ENCODE data around the gene MCM9.

Gene MCM9

DNA sequence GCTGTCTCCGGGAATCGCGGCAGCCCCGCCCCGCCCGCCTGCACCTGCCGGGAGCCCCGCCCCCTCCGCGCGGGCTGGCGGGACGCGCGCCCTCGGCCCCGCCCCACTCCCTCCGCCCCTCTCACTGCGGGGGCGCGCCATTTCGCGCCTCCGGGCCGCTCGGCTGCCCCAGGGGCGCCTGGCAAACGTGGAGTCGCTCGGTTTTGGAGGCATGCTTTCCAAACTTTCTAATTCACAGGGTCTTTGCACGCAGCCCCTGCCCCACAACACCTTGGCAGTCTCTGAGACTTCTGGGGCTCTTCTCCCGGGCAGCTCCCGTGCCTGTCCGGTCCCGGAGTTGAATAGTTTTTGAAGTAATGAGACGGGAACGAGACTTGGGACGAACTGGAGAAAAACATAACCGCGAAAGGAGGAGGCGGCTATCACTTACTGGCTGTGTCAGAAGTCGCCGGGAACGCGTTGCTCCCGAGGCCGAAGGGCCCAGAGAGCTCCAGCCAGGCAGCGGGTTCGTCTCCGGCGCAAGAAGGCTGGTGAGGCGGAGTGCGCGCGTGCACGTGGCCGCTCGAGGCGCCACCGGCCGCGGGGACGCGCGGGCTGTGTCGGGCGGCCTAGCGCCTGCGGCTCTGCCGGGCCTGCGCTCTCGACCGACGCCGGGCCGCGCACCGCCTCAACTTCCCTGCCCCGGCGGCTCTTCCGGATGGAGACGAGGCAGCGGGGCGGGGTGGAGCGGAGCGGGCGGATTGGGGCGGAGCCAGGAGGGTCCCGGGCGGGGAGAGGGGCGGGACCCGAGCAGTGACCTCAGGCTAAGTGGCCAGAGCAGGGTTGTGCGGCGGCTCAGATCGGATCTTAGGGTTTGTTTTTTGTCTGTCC, at the start of gene MCM9:
Gene MCM9, minus strand, starts transcription at position 699 of the 870 bp plus-strand sequence. CDS start 3,436 bp downstream, outside the sequence.
- peak; percentile 77 to 80 for DNase-seq

DNA sequence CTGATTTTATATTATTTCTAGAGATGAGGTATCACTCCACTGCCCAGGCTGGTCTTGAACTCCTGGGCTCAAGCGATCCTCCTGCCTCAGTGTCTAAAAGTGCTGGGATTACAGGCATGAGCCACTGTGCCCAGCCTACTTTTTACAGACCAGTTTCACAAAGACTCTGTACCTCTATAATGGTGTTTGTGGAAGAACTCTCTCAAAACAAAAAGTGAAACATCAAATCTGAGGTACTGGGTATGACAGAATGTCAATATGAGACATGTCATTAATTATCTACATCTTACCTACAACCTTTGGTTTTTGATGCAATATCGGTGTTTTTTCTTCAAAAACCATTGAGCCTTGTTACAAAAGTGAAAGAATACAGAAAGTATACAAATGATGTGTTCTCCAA, 49.4 kb upstream of the MCM9 start:
- no peak for DNase-seq

DNA sequence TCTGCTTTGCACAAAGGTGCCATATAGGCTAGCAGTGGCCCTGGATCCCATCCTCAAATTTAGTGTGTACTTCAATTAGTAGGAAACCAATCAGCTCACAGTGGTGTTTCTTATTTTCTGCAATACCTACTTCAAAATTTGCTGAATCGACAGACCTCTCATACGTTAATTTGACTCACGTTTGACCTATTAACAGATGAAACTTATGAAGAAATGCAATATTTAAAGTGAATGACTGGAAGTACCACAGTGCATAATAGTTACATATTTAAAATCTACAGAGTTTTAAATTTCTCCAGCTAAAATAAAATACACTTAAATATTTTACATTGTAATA, 47.6 kb upstream of the MCM9 start:
- DNase-seq = no peak

DNA sequence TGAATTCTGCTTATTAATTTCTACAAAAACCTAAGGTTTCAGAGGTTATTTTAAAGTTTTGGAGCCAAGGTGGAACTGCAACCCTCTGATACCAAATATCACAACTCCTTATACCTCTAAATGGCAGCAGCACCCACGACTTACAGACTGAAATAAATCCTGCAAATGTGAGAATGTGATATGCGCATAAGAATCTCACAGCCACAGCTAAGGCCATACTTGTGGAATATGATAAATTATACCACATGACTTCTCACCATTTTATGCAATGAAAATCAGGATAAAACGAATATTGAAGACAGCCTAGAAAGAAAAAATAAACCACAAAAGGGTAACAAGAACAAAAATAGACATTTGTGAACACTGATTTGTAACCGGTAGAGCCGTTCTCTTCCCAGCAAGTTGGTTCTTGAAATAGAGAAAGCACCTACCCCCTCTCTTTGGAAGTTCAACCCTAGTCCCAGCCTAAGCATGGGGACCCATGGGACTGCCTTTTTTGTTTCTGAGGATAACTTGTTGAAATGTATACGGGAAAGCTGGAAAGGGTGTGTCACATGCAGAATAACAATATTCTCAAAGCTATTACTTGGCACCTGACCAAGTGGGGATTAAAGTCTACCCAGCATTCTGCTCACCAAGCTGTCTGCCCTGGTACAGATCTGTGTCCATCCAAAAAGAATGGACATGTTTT, 47.1 kb upstream of the MCM9 start:
- no peak for DNase-seq

DNA sequence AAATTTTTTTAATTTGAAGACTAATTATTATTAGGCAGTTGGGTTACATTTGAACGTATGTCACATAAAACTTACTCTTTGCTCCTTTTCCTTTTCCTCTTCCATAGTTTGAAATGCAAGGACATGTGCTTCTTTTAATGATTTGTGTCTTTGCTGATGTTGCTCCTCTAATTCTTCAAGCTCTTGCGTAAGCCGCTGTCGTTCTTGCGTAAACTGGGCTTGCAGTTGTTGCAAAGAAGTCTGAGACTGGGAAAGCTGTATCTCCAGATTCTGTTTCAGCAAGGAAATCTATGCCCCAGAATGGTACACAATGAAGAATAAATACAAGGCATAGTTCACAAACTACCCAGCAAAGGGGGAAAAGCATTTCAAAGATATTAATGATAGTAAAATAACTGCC, 45.1 kb upstream of the MCM9 start:
- DNase-seq = no peak

DNA sequence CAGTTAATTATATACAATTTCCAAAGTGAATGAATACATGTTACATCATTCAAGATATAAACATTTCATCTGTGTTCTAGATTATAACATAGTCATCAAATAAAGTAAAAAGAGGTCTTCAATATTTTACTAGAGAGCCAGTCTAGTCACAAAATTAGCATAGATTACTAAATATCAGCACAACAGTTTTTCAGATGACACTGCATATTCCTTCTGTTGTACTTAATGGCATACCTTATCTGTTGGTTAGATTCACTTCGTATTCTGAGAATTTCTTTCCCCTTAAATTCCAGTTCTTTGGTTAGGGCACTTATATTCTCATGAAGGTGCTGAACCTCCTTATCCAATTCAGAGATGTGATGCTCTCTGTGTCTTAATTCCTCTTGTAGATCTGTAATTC, 39.8 kb upstream of the MCM9 start:
- DNase-seq = no peak

DNA sequence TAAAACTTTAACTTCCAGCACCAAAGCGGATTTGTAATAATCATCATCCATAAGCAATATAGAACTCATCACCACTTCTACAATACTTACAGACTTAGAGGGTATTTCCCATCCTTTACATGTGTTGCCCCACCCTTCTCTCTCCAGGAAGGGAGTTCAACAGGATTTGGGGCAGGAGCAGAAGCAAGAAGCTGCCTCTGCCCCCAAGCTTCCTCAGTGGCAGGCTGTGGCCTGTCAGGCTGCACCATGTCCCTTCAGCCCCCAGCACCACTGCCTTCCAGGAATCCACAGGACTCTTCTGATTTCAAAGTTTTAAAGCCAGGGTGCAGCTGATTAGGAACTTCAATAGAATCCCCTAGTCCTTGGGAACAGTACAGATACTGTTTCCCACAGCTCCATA, 36.7 kb upstream of the MCM9 start:
- no peak for DNase-seq

DNA sequence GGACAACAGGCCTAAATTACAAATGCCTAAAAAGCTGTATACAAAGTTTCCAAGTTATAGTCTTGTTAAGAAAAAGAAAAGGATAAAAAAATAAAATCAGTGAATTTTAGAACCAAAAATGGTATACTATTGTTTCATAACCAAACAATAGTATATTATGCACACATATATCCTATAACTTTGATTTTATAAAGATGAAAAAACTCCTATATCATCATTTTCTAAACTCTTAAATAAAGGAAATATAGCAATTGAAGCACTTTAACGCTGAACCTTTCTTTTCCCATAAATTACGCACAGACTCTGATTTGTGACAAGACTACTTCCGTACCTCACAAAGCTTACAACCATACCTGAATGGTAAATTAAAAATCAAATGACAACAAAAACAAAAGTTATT, 35.9 kb upstream of the MCM9 start:
- no peak for DNase-seq

DNA sequence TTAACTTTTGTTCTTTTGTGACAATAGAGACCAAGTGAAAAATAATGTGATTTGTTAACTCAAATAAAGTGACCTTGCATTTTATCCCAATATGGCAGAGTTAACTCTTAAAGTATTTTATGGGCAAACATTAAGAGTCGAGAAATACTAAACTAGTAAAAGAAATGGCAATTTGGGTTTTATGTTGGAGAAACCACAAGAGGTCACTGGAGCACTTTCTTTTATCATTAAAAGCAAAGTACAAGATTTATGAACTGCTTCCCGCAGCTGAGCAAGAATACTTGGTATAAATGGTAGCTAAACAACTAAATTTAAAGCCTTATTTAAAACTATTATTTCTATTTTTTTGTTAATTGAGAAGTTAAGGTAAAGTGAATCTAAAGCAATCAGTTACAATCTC, 33.5 kb upstream of the MCM9 start:
- no peak for DNase-seq

DNA sequence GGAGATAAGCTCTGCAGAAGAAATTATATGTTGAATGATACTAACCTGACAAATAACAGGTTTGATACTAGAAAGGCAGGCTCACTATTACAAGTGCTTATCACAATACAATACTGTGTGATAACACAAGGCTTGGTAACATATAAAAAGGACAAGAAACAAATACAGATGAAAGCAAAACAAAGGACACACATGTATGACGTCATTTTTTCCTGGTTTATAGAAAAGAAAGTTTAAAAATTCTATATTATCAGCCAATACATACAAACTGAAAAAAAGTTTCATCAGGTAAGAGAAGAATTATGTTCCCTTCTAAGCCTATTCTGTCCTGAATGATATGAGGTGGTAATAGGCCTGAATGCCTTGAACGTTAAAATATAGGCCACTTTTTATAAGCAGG, 32.3 kb upstream of the MCM9 start:
- DNase-seq = no peak

DNA sequence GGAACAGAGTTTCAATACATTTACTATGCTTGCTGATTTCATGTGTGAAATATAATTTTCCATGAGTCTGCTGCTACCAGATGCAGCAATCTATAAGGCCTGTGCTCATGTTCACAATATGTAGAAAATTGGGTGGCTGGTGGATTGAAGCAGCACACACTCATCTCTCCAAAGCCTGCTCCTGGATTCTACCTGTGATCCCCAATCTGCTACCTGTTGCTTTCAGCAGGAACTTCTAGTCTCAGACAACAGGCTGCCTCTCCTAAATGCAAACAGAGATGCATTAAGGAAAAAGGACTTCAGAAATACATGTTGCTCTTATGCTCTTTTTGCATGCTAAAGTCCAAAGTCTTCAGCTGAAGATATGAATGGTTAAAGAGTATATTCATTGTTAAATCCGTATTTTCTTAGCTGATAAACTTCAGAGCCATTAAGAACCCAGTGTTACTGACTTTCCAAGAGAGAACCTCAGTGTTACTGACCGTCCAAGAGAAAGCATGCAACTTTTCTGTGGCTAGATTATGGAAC, 30.9 kb upstream of the MCM9 start:
- DNase-seq = no peak

DNA sequence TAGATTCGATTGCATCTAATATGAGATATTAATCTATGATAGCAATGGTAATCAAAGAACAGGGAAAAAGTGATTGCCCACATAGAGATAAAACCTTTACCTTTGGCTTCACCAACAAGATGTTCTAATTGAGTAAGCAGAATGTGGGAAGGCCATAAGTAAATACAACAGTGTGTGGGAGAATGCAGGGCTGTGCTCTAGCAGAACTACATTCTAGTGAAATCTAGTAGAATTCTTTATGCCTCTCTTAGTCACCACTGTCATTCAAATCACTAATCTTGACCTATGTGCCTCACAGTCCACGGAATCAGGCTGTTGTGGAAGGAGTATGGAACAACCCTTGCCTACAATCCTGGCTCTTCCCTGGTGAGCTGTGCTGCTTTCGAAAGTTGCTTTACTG, 30.4 kb upstream of the MCM9 start:
- no peak for DNase-seq

DNA sequence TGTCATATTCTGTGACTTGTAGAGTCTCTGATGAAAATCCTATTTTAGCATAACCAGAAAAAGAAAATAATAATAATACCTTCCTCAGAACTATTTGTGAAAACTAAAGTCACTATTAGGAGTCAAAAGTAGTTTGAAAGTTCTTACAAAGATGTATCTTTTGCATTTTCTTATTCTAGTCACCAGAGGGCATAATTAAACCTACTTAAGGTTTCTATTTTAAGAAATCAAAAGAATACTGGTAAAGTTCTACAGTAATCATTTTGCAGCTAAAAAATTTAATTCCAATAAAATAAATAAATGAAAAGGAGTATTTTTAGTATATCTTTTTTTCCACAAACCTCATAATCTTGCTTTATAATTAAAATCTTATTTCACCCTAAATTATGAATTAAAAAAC, 28.0 kb upstream of the MCM9 start:
- DNase-seq = no peak

DNA sequence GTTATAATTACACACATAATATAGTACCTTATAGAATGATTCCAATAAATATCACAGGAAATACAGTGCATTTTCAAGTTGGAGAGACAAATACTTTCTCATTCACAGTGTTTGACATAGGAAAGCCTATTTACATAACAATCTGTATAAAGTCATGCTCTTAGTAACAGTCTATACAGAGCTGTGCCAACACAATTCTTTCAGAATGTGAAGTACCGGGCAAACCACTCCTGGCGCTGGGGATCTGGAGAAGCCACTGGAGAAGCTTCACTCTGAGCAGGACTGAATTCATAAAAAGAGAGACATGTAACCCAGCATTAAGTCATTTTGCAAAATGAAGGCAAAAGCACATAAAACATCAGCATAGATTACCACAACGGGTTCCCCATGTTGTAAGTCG, 24.9 kb upstream of the MCM9 start:
- no peak for DNase-seq

DNA sequence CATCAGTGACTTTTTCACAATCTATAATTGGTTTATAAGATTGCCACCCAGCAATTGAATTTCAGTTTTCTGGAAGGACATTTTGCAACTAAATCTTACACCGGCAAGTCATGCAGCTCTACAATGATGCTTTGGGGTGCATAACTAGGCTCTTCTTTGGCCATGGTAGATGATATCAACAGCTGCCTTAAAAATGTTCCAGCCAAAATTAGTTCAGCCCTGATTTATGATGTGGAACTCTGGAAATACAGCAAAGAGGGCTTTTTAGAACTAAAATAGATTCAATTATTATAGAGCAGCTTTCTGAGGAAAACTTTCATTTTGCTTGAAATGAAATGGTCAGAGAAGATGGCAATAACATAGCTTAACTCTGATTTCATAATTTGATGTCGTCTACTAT, 18.4 kb upstream of the MCM9 start:
- no peak for DNase-seq

DNA sequence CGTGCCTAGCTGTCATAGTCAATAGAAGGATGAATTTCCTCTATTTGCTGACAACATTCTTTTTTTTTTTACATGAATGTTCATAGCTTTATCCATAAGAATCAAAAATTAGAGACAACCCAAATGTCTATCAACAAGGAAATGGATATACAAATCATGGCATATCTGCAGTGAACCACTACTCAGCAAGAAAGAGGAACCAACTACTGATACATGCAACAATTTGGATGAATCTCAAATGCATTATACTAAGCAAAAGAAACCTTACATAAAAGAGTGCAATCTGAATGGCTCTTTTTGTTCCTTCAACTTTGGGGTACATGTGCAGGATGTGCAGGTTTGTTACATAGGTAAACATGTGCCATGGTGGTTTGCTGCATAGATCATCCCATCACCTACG, 17.7 kb upstream of the MCM9 start:
- DNase-seq = no peak

DNA sequence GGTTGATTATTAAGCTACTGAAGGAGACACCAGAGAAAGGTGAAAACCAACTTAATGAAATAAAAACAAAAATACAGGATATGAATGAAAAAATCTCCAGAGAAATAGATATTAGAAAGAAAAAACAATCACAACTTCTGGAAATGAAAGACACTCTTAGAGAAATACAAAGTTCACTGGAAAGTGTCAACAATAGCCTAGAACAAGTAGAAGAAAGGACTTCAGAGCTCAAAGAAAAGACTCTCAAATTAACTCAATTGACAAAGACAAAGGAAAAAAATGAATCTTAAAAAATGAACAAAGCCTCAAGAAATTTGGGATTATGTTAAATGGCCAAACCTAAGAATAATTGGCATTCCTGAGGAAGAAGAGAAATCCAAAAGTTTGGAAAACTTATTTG, 10.3 kb upstream of the MCM9 start:
- no peak for DNase-seq

DNA sequence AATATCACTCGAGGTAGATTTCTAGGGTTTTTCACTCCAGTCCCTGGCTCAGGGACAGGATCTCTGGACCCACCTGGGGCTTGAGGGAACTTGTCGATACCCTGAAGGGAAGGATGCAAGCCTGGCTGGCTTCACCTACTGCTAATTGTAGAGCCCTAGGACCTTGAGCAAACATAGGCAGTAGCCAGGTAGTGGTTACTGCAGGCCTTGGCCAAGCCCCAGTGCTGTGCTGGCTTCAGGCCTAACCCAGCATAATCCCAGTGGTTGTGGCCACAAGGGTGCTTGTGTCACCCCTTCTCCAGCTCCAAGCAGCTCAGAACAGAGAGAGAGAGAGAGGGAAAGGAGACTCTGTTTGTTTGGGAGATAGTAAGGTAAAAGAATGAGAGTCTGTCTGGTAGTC, 5.8 kb upstream of the MCM9 start:
- DNase-seq = no peak

DNA sequence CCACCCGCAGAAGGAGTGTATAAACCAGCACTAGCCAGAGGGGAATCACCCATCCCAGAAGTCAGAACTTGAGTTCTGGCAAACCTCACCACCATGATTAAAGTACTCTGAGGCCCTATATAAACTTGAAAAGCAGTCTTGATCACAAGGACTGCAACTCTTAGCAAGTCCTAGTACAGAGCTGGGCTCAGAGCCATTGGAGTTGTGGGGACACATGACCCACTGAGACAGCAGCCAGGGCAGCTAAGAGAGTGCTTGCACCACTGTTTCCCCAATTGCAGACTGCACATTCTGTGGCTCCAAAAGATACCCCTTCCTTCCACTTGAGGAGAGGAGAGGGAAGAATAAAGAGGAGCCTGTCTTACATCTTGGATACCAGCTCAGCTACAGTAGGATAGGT, 4.7 kb upstream of the MCM9 start:
- no peak for DNase-seq

DNA sequence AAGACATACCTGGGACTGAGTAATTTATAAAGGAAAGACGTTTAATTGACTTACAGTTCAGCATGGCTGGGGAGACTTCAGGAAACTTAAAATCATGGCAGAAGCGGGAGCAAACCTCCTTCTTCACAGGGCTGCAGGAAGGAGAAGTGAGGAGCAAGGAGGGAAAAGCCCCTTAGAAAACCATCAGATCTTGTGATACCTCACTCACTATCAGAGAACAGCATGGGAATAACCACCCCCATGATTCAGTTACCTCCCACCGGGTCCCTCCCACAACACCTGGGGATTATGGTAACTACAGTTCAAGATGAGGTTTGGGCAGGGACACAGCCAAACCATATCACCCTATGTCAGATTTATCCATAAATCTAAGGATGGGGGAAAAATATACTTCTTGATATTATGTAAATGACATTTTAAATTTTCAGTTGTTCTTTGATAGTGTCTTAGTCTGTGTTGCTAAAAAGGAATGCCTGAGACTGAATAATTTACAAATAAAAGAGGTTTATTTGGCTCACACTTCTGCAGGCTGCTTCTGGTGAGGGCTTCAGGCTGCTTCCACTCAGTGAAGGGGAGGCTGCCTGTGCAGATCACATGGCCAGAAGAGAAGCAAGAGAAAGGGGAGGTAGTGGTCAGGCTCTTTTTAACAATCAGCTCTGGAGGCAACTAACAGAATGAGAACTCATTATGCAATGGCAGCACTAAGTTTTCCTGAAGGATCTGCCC, 1.2 kb upstream of the MCM9 start:
- no peak for DNase-seq

DNA sequence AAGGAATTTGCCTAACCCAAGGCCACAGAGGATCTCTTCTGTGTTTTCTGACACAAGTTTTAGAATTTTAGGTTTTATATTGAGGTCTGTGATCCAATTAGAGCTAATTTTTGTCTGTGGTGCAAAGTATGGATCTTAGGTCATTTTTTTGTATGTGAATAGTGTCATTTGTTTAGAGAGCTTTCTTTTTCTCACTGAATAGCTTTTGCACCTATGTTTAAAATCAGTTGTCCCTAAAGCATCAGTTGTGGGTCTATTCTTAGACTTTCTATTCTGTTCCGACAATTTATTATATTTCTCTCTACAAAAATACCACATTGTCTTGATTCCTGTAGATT, 341 bp upstream of the MCM9 start:
- DNase-seq = no peak

DNA sequence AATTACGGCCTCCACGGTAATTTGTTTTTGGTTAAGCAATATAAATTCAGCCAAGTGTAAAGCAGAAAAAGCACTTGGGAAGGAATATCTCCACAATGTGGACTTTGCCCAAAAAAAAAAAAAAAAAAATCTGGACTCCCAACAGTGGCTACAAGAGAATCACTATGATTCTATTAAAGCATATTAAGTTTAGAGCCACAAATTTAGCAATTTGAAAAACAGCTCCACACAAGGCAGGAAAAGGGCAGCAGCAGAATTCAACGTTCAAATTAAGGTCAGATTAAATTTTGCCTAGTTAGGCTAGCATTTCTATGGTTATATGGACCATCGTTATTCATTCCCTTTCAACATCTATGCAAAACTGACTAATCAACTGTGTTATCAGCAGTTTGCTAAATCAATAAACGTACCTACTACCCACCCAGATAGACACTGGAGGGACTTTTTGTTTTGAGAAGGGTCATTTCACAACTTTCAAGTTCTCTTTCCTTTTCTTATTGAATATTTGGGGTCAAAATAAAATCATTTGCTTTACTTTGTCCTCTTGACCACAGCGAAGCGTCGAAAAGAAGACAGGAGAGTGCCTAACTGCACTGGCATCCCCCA, 1.0 kb downstream of the MCM9 start:
- no peak for DNase-seq

DNA sequence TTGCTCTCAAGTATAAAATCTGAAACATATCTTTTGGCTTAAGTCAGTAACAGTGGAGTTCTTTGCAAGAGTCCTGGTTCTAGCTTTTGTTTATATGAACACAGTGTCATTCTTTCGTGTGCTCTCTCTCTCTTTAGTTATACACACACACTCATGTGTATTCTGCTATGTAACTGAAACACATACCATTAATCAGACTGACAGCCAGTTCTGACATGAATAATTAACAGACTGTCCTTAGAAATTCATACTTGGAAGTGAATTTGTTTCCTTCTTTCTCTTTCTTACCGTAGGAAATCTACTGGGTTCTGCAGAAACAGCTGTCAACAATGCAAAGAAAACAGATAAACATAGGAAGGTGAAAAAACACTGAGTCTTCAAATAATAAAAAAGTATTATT, 2.5 kb downstream of the MCM9 start:
- DNase-seq = no peak

DNA sequence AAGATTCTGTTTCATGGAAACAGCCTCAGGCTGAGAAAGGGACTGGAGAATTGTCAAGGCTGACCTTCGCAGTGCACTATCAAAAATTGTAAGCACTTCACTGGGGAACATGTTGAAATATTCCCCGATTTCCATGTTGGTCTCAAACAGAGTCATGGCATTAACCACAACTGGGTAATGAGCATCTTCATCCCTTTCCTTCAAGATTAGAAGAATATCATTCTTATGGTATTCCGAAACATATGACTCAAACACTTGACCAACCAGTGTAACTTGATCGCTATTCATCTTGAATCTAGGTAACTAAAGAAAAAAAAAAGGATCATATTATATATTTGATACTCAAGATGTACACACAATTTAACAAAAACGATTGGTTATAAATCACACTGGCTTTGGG, 3.5 kb downstream of the MCM9 start:
- DNase-seq = no peak

All from activated CD4-positive, alpha-beta T cell treated with anti-CD3 and anti-CD28 coated beads, Interleukin-2, amount 50 U/mL, for 4 hours (primary cell).